Stimulated activated naive CD8-positive, alpha-beta T cell treated with anti-CD3 and anti-CD28 coated beads, Interleukin-15, amount 100 ng/mL, for 72 hours (primary cell): ENCODE results near the gene PIK3R5.
"Not testable (repeated sequence)": the region's sequence is repeated elsewhere in the genome, so short reads cannot be mapped to it uniquely, and the experiment has no call there.

ENCODE experiments used
- ATAC-seq: fragments of 150-1000 bp; cut with Tn5 transposase; 2 replicates; pipeline ENCODE4 v1.10.0; 2021; ENCODE audit warnings: mild to moderate bottlenecking, moderate library complexity
- DNase-seq, 2 donors: peaks; one replicate each; pipeline ENCODE4 v3.0.0; 2021 to 2022
- H3K27ac Mint-ChIP-seq, 2 donors: one replicate each; pipeline ENCODE4 v1.8.0; 2022; ENCODE audit warnings: mild to moderate bottlenecking in 2 of 2, mixed read lengths in 2 of 2, moderate library complexity in 2 of 2
- H3K27me3 Mint-ChIP-seq: one replicate; pipeline ENCODE4 v1.8.0; 2022; ENCODE audit warnings: mixed read lengths
- H3K4me1 Mint-ChIP-seq: one replicate; pipeline ENCODE4 v1.8.0; 2022; ENCODE audit warnings: mild to moderate bottlenecking, mixed read lengths
- H3K4me3 Mint-ChIP-seq, 2 donors: one replicate each; pipeline ENCODE4 v1.8.0; 2022; ENCODE audit warnings: mild to moderate bottlenecking in 2 of 2, mixed read lengths in 2 of 2, moderate library complexity in 1 of 2
- H3K9me3 Mint-ChIP-seq, 2 donors: one replicate each; pipeline ENCODE4 v1.8.0; 2022; ENCODE audit warnings: mixed read lengths in 2 of 2

PIK3R5 gene

GRCh38 chr17:8862213-8863056 is 103.1 kb downstream of the PIK3R5 start:
- Mint-ChIP-seq H3K9me3 (no peaks in the 10 kb centered on the region), H3K4me1 (peaks cover 62% of the 10 kb centered on the region), H3K27me3 (no peaks in the 10 kb centered on the region), H3K27ac (no peak overlapping the region), H3K4me3 (no peak overlapping the region)
- ATAC-seq = no peak
- DNase-seq = no peak

GRCh38 chr17:8861495-8862181 is 103.9 kb downstream of the PIK3R5 start:
- no peak overlapping the region for H3K4me3 Mint-ChIP-seq
- no peak overlapping the region for H3K27ac Mint-ChIP-seq
- H3K9me3 Mint-ChIP-seq = no peaks in the 10 kb centered on the region
- ATAC-seq = no peak
- DNase-seq = no peak
- H3K4me1 Mint-ChIP-seq = peaks cover 62% of the 10 kb centered on the region
- H3K27me3 Mint-ChIP-seq = no peaks in the 10 kb centered on the region

GRCh38 chr17:8859804-8860430 is 105.6 kb downstream of the PIK3R5 start:
- Mint-ChIP-seq H3K27me3 (no peaks in the 10 kb centered on the region), H3K4me1 (peaks cover 66% of the 10 kb centered on the region), H3K9me3 (no peaks in the 10 kb centered on the region), H3K27ac (no peak overlapping the region), H3K4me3 (no peak overlapping the region)
- DNase-seq (no peak), ATAC-seq (no peak)

- peak in 1 of 2 donors; percentile 47 for DNase-seq
- Mint-ChIP-seq H3K4me3 (peak overlapping the region; percentile 20 to 24), H3K27ac (peak overlapping the region in 1 of 2 donors; percentile 86), H3K27me3 (no peaks in the 10 kb centered on the region), H3K9me3 (no peaks in the 10 kb centered on the region), H3K4me1 (peaks cover 66% of the 10 kb centered on the region)
- peak; percentile 76 for ATAC-seq
Observed at GRCh38 chr17:8859027-8859803, 106.3 kb downstream of the PIK3R5 start.

- DNase-seq = peak; percentile 33 to 81
- ATAC-seq = peak; percentile 91
- Mint-ChIP-seq H3K27ac (peak overlapping the region in 1 of 2 donors; percentile 95), H3K27me3 (no peaks in the 10 kb centered on the region), H3K4me1 (peaks cover 66% of the 10 kb centered on the region), H3K4me3 (peak overlapping the region; percentile 64 to 76), H3K9me3 (no peaks in the 10 kb centered on the region)
Observed at GRCh38 chr17:8857919-8858318, 107.6 kb downstream of the PIK3R5 start.

- Mint-ChIP-seq H3K4me1 (peaks cover 58% of the 10 kb centered on the region), H3K27ac (peak overlapping the region in 1 of 2 donors; percentile 78), H3K9me3 (no peaks in the 10 kb centered on the region), H3K4me3 (peak overlapping the region; percentile 25 to 64), H3K27me3 (no peaks in the 10 kb centered on the region)
- ATAC-seq = no peak
- no peak for DNase-seq
Observed at GRCh38 chr17:8856869-8857575, 108.5 kb downstream of the PIK3R5 start.

- not testable (repeated sequence) for H3K27ac Mint-ChIP-seq, H3K9me3 Mint-ChIP-seq, H3K4me3 Mint-ChIP-seq, H3K27me3 Mint-ChIP-seq, DNase-seq, ATAC-seq
- peaks cover 49% of the 10 kb centered on the region for H3K4me1 Mint-ChIP-seq
Observed at GRCh38 chr17:8856205-8856603, 109.3 kb downstream of the PIK3R5 start.

GRCh38 chr17:8855477-8856204 is 109.9 kb downstream of the PIK3R5 start:
- no peak overlapping the region for H3K27ac Mint-ChIP-seq

GRCh38 chr17:8851600-8851999 is 113.9 kb downstream of the PIK3R5 start:
- Mint-ChIP-seq H3K9me3 (no peaks in the 10 kb centered on the region), H3K27me3 (no peaks in the 10 kb centered on the region), H3K4me3 (no peak overlapping the region), H3K27ac (no peak overlapping the region), H3K4me1 (peaks cover 22% of the 10 kb centered on the region)
- no peak for DNase-seq
- no peak for ATAC-seq

More at GRCh38 chr17:8855477-8856204, 109.9 kb downstream of the PIK3R5 start:
- ATAC-seq = no peak
- no peaks in the 10 kb centered on the region for H3K27me3 Mint-ChIP-seq
- H3K4me3 Mint-ChIP-seq = no peak overlapping the region
- no peak for DNase-seq
- peaks cover 44% of the 10 kb centered on the region for H3K4me1 Mint-ChIP-seq
- no peaks in the 10 kb centered on the region for H3K9me3 Mint-ChIP-seq

- Mint-ChIP-seq H3K9me3 (no peaks in the 10 kb centered on the region), H3K27ac (no peak overlapping the region), H3K4me1 (peaks cover 16% of the 10 kb centered on the region), H3K27me3 (no peaks in the 10 kb centered on the region), H3K4me3 (no peak overlapping the region)
- ATAC-seq = no peak
- DNase-seq = no peak
Observed at GRCh38 chr17:8849311-8850041, 116.0 kb downstream of the PIK3R5 start.

- DNase-seq = no peak
- Mint-ChIP-seq H3K9me3 (no peaks in the 10 kb centered on the region), H3K4me3 (no peak overlapping the region), H3K27ac (no peak overlapping the region), H3K27me3 (no peaks in the 10 kb centered on the region), H3K4me1 (peaks cover 16% of the 10 kb centered on the region)
- ATAC-seq = no peak
Observed at GRCh38 chr17:8847891-8848290, 117.6 kb downstream of the PIK3R5 start.

- Mint-ChIP-seq H3K9me3 (no peaks in the 10 kb centered on the region), H3K27ac (no peak overlapping the region), H3K4me3 (no peak overlapping the region), H3K27me3 (no peaks in the 10 kb centered on the region), H3K4me1 (peaks cover 16% of the 10 kb centered on the region)
- DNase-seq (no peak), ATAC-seq (peak; percentile 62)
Observed at GRCh38 chr17:8846768-8847211, 118.7 kb downstream of the PIK3R5 start.

GRCh38 chr17:8844229-8845218 is 121.0 kb downstream of the PIK3R5 start:
- no peak overlapping the region for H3K27ac Mint-ChIP-seq
- no peak for ATAC-seq
- no peak overlapping the region for H3K4me3 Mint-ChIP-seq
- no peak for DNase-seq
- H3K9me3 Mint-ChIP-seq = no peaks in the 10 kb centered on the region
- H3K4me1 Mint-ChIP-seq = peaks cover 11% of the 10 kb centered on the region
- no peaks in the 10 kb centered on the region for H3K27me3 Mint-ChIP-seq
